Activated T-cell treated with anti-CD3 and anti-CD28 coated beads, Interleukin-2, amount 50 U/mL, for 4 hours (primary cell): Measurements from ENCODE around the gene AMH. TPM values are rescaled to one million over a fixed set of nuclear protein-coding genes. Genes with fewer than 3 reads are reported as not detected.
"Not testable (repeated sequence)": the region's sequence is repeated elsewhere in the genome, so short reads cannot be mapped to it uniquely, and the experiment has no call there.

Experiments used
- ATAC-seq, 2 donors: fragments of 200-7000 bp; cut with Tn5 transposase; one replicate each; pipeline ENCODE4 v1.10.0; 2021
- DNase-seq: peaks from one replicate; pipeline ENCODE4 v3.0.0-alpha.2; 2020
- H3K27me3 Mint-ChIP-seq: one replicate; pipeline ENCODE4 v1.8.0; 2021; ENCODE audit warnings: low read depth, mixed read lengths
- H3K36me3 Mint-ChIP-seq: one replicate; pipeline ENCODE4 v1.8.0; 2022; ENCODE audit warnings: mixed read lengths; ENCODE audit not compliant: insufficient read depth
- H3K4me1 Mint-ChIP-seq: one replicate; pipeline ENCODE4 v1.8.0; 2021; ENCODE audit warnings: low read depth, mixed read lengths
- H3K4me3 Mint-ChIP-seq: one replicate; pipeline ENCODE4 v1.8.0; 2021; ENCODE audit warnings: mild to moderate bottlenecking, moderate library complexity, mixed read lengths
- H3K9me3 Mint-ChIP-seq: one replicate; pipeline ENCODE4 v1.8.0; 2021; ENCODE audit warnings: mixed read lengths
- total RNA-seq, 3 donors: library from RNA; stranded (reverse); gene quantifications; one replicate each; pipeline ENCODE4 v1.2.1, GENCODE V29; 2021

AMH gene
- total RNA-seq, result 1 to 10 TPM; 3.9 to 9.4 (median 5.8) TPM

DNA sequence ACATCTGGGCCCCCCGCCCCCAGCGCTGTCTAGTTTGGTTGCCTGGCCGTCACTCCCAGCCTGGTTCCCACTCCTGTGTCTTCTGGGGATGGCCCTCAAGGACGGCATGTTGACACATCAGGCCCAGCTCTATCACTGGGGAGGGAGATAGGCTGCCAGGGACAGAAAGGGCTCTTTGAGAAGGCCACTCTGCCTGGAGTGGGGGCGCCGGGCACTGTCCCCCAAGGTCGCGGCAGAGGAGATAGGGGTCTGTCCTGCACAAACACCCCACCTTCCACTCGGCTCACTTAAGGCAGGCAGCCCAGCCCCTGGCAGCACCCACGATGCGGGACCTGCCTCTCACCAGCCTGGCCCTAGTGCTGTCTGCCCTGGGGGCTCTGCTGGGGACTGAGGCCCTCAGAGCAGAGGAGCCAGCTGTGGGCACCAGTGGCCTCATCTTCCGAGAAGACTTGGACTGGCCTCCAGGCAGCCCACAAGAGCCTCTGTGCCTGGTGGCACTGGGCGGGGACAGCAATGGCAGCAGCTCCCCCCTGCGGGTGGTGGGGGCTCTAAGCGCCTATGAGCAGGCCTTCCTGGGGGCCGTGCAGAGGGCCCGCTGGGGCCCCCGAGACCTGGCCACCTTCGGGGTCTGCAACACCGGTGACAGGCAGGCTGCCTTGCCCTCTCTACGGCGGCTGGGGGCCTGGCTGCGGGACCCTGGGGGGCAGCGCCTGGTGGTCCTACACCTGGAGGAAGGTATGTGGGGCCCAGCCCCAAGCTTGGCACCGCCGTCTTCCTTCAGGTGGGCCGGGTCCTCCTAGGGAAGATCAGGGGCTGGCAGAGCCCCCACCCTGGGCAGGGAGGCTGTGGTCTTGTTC is at the start of gene AMH:
Gene AMH, plus strand, starts transcription at position 314 of the 857 bp plus-strand sequence. Its CDS starts 10 bp downstream, at position 324.
- peaks cover 13% of the 10 kb centered on the region for H3K4me1 Mint-ChIP-seq
- H3K9me3 Mint-ChIP-seq, result no peaks in the 10 kb centered on the region
- DNase-seq, result no peak
- peaks cover 11% of the 10 kb centered on the region for H3K36me3 Mint-ChIP-seq
- no peak for ATAC-seq
- no peak within 1 kb of the TSS for H3K4me3 Mint-ChIP-seq
- peaks cover 12% of the 10 kb centered on the region for H3K27me3 Mint-ChIP-seq

DNA sequence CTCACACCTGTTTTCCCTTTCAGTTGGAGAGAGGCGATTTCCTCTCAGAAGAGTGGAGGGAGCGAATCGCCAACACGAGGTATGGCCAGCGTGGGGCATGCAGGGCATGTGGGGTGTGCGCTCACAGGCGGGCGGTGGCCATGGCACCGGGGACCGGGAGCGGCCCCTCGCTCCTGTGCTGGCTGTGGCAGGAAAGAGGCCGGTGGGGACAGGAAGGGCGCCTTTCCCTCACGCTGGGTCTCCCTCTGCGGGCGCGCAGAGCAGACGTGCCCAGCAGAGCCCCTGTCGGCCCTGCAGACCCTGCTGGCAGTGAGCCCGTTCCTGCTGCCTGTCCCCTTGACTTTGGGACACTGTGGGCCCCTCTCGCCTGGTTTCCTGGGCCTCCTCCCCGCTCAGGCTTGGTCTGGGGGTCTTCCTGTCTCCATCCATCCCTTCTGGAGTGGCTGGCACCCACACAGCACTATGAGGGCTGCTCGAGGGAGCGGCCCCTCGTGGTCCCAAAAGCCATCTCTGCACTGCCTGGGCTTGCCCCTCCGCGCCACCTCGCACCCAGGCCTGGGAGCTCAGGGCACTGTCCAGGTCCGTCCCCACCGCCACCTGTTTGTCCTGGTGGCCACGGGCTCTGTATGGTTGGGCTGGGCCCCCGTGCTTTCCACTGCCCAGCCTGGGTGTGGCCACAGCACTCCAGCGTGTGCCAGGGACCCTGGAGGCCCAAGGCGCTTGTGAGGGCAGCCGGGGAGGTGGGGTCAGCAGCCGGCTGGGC is 49.1 kb upstream of the AMH start:
- DNase-seq (no peak), ATAC-seq (no peak)
- Mint-ChIP-seq H3K4me3 (no peak overlapping the region), H3K4me1 (peaks cover 5% of the 10 kb centered on the region), H3K9me3 (no peaks in the 10 kb centered on the region), H3K27me3 (no peaks in the 10 kb centered on the region), H3K36me3 (peaks cover 16% of the 10 kb centered on the region)

GRCh38 chr19:2200624-2201294 is 48.4 kb upstream of the AMH start:
- H3K9me3 Mint-ChIP-seq, H3K27me3 Mint-ChIP-seq, H3K4me1 Mint-ChIP-seq, ATAC-seq, DNase-seq, H3K4me3 Mint-ChIP-seq: not testable (repeated sequence)
- H3K36me3 Mint-ChIP-seq, result peaks cover 16% of the 10 kb centered on the region

DNA sequence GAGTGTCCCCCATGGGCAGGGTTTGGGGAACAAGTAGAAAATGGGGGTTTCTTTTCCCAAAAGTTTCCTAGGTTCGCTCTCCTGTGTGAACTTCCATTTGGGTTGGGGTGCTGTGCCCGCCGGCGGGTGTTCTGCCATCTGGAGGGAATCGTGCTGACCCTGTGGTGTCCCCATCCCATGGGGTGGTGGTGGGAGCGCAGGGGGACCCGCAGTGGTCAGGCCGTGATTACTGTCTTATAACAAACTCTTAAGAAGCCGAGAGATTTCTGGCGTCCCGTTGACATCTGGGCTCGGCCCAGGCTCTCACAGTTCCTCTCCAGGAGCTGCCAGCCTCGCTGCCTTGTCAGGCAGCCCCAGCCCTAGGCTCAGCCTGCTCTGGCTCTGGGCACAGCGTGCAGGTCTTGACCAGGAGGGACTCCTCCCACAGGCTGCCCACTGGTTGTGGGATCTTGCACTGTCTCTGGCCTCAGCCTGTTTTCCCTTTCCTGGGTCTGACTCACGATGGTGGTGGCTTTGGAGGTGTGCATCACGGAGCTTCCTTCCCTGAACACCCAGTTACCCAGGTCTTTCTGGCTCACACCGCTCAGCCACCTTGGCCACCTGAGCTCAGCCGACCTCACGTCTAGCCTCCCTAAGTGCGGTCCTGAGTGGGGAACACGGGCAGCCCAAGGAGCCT is 47.5 kb upstream of the AMH start:
- peaks cover 16% of the 10 kb centered on the region for H3K36me3 Mint-ChIP-seq
- ATAC-seq (no peak), DNase-seq (no peak)
- H3K27me3 Mint-ChIP-seq, result no peaks in the 10 kb centered on the region
- H3K4me1 Mint-ChIP-seq, result peaks cover 5% of the 10 kb centered on the region
- H3K9me3 Mint-ChIP-seq, result no peaks in the 10 kb centered on the region
- H3K4me3 Mint-ChIP-seq, result no peak overlapping the region

GRCh38 chr19:2202366-2202765 is 46.8 kb upstream of the AMH start:
- DNase-seq (no peak), ATAC-seq (no peak)
- Mint-ChIP-seq H3K27me3 (no peaks in the 10 kb centered on the region), H3K9me3 (no peaks in the 10 kb centered on the region), H3K4me3 (no peak overlapping the region), H3K4me1 (peaks cover 5% of the 10 kb centered on the region), H3K36me3 (peaks cover 13% of the 10 kb centered on the region)

- peaks cover 19% of the 10 kb centered on the region for H3K36me3 Mint-ChIP-seq
- ATAC-seq (no peak), DNase-seq (no peak)
- H3K27me3 Mint-ChIP-seq, result no peaks in the 10 kb centered on the region
- H3K9me3 Mint-ChIP-seq, result no peaks in the 10 kb centered on the region
- H3K4me1 Mint-ChIP-seq, result no peaks in the 10 kb centered on the region
- no peak overlapping the region for H3K4me3 Mint-ChIP-seq
Measured at GRCh38 chr19:2207008-2207407, 42.1 kb upstream of the AMH start.

DNA sequence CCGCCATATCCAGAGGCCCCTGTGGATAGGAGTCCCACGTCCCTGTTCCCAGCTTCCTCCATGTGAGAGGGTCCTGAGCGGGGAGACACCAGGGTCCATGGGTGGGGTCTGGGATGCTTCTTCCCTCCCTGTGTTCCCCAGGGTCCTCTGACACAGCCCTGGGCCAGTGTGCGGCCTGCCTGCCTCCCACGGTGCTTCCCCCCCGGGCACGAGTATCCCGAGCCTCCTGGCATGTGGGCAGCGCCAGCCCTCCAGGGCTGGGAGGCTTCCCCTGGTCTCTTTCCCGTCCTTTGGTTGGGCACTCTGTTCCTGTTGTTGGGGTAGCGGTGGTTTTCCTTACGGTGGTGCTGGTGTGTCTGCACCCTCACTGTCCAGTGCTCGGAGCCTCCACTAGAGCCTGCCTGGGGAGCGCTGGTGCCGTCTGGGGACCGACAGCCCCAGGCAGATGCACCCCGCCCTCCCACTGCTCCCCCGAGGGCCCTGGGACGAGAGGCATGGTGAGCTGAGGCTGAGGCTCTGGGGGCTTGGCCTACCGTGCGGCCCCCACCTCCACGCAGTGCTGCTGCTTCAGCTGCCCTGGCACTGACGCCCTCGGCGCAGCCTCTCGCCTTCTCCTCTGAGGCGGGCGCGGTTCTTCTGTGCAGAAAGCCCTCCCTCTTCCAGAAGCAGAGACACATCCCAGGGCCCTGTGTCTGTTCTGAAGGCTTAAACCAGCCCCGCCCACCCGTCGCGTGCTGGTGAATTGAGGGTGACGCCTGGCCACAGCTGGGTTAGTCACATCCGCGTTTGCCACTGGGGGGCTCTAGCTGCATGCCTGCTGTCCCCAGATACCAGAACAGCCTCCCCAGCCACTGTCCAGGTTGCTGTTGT is 40.9 kb upstream of the AMH start:
- Mint-ChIP-seq H3K36me3 (peaks cover 19% of the 10 kb centered on the region), H3K27me3 (no peaks in the 10 kb centered on the region), H3K4me3 (no peak overlapping the region), H3K4me1 (no peaks in the 10 kb centered on the region), H3K9me3 (no peaks in the 10 kb centered on the region)
- no peak for ATAC-seq
- peak; percentile 30 for DNase-seq

DNA sequence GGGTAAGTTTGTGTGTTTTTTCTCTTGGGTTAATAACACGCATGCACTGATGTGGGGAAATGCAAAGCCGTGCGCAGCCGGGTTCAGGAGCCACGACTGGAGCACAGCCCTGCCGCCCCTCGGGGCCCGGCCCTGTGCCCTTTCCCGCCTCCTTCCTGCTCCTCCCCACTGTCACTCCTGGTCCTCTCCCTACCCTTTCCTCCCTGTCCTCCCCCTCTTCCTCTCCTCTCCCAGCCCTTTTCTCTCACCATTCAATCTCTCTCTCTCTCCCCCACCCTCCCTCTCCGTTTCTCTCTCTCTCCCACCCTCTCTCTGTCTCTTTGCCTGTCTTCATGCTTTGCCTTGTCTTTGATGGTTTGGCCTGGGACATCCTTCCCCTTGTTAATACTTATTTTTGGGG is 40.1 kb upstream of the AMH start:
- peaks cover 1% of the 10 kb centered on the region for H3K4me1 Mint-ChIP-seq
- ATAC-seq (no peak), DNase-seq (no peak)
- H3K27me3 Mint-ChIP-seq, result no peaks in the 10 kb centered on the region
- H3K4me3 Mint-ChIP-seq, result no peak overlapping the region
- H3K36me3 Mint-ChIP-seq, result peaks cover 19% of the 10 kb centered on the region
- H3K9me3 Mint-ChIP-seq, result no peaks in the 10 kb centered on the region

DNA sequence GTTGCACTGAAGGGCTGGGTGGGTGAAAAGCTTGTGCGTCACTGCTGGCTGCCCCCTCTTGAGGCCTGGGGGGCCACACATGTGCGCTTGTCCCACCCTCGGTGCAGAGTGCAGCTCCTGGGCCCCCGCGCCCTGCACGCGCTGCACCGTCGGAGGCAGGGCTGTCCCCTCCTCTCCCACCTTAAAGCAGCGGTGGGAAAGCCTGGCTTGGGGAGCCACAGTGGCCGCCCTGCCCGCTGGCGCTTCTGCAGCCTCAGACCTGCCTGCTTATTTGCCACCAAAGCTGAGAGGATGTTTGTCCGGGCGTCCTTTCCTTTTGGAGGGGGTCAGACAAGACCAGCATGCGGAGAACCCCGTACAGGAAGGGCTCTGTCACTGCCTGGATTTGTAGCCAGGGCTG is 39.7 kb upstream of the AMH start:
- no peak overlapping the region for H3K4me3 Mint-ChIP-seq
- DNase-seq (no peak), ATAC-seq (no peak)
- peaks cover 15% of the 10 kb centered on the region for H3K36me3 Mint-ChIP-seq
- peaks cover 1% of the 10 kb centered on the region for H3K4me1 Mint-ChIP-seq
- no peaks in the 10 kb centered on the region for H3K9me3 Mint-ChIP-seq
- H3K27me3 Mint-ChIP-seq, result no peaks in the 10 kb centered on the region

- Mint-ChIP-seq H3K36me3 (peaks cover 14% of the 10 kb centered on the region), H3K4me1 (peaks cover 8% of the 10 kb centered on the region), H3K4me3 (no peak overlapping the region), H3K27me3 (no peaks in the 10 kb centered on the region), H3K9me3 (no peaks in the 10 kb centered on the region)
- ATAC-seq (no peak), DNase-seq (no peak)
Measured at GRCh38 chr19:2210206-2210605, 38.9 kb upstream of the AMH start.

DNA sequence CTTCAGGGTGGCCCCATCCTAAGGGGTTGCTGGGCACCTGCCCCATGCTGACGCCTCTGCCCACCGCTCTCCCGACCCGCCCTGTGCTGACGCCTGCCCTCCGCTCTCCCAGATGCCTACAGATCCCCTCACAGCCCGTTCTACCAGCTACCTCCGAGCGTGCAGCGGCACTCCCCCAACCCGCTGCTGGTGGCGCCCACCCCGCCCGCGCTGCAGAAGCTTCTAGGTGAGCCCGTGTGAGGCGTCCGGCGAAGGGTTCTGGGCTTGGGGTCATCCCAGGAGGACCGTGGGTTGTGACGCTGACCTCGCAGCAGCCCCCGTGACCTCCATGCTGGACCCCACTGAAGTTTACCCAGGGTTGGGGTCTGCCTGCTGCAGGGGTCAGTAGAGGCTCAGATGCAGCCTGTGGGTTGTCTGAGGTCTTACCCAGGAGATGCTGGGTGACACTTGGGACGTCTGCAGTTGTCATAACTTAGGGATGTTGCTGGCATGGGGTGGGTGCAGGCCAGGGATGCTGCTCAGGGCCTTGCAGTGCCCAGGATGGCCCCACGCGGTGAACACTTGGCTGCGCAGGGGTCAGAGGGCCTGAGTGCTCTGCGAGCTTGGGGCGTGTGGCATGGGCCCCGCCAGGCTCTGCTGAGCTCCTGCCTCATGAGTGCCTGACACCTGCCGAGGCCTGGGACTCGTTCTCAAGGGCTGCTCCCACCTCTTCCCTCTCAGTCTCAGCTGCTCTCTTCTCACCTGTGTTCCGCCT is 38.0 kb upstream of the AMH start:
- H3K4me1 Mint-ChIP-seq, result peaks cover 13% of the 10 kb centered on the region

GRCh38 chr19:2212861-2213711 is 36.0 kb upstream of the AMH start:
- ATAC-seq (no peak), DNase-seq (no peak)
- H3K27me3 Mint-ChIP-seq, result no peaks in the 10 kb centered on the region
- H3K36me3 Mint-ChIP-seq, result peaks cover 17% of the 10 kb centered on the region
- H3K4me1 Mint-ChIP-seq, result peaks cover 13% of the 10 kb centered on the region
- H3K4me3 Mint-ChIP-seq, result no peak overlapping the region
- H3K9me3 Mint-ChIP-seq, result no peaks in the 10 kb centered on the region

More for the DNA sequence above, 38.0 kb upstream of the AMH start:
- H3K36me3 Mint-ChIP-seq, result peaks cover 16% of the 10 kb centered on the region
- no peaks in the 10 kb centered on the region for H3K27me3 Mint-ChIP-seq
- ATAC-seq, result no peak
- DNase-seq, result no peak
- H3K9me3 Mint-ChIP-seq, result no peaks in the 10 kb centered on the region
- H3K4me3 Mint-ChIP-seq, result no peak overlapping the region
